Measurements from ENCODE around the gene TMEM198. TPM values are rescaled to one million over a fixed set of nuclear protein-coding genes. Genes with fewer than 3 reads are reported as not detected.

The TMEM198 gene
- total and polyA plus RNA-seq, 2 experiments from 2014 or later, result 5.6 to 13.7 TPM

DNA sequence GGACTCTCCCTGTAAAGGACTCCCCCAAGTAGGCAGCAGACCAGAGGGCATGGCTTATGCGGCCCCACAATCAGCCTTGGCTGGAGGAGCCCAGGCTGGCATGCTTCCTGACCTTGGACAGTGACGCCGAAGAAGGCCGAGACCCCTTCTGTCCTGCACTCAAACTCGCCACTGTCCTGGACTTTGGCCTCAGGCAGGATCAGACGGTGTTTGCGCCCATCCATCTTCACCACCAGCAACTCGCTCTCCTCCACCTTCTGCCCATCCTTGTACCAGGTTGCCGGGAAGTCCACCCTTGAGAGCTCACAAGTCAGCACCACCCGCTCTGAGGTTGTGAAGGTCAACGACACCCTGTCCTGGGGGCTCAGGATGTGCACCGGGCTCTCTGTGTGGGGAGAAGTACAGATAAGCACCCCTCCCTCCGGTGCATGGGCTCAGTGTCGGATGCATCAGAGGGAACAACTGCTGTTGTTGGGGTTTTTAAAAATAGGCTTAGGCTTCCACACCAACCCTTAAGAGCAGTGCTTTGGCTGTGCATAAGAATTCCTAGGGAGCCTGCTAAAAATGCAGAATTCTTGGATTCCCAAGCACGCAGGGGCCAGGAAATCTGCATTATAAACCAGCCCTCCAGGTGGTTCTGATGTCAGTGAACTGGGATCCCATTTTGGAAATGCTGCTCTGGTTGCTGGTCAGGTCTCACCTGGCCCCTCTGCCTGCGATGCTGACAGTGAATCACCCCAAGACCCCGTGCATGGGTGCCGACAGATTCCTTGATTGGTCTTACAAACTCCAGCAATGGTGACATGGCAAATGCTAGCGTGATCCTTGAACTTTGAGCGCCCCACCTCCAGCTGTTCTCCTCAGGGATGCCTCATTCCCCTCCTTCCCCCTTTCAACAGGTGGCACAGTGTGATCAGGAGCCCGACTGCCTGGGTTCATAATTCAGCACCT is 21.6 kb downstream of the TMEM198 start:
- Histone ChIP-seq H2AFZ (no peak overlapping the region), H3K4me3 (peak overlapping the region; percentile 37), H3K79me2 (replicated peaks; ENCODE audit: insufficient read depth) (peaks cover 20% of the 10 kb centered on the region; the same call in 1 of the 2 replicates), H3K4me2 (peak overlapping the region; percentile 59), H3K4me1 (ENCODE audit: insufficient read depth) (peaks cover 70% of the 10 kb centered on the region), H3K27me3 (ENCODE audit: insufficient read depth) (peaks cover 13% of the 10 kb centered on the region), H3F3A (replicated peaks; ENCODE audit: low read depth) (peaks cover 46% of the 10 kb centered on the region), H4K20me1 (replicated peaks; ENCODE audit: insufficient read depth) (no peaks in the 10 kb centered on the region), H3K36me3 (ENCODE audit: insufficient read depth) (peaks cover 8% of the 10 kb centered on the region; the same call in 1 of the 2 replicates), H3K9me2 (ENCODE audit: insufficient read depth) (no peaks in the 10 kb centered on the region), H3K27ac (ENCODE audit: low read depth) (peak overlapping the region; percentile 99)
- H3K36me3 Mint-ChIP-seq (ENCODE audit: low read depth), result peaks cover 77% of the 10 kb centered on the region
- peak overlapping the region; percentile 96 for H3K27ac Mint-ChIP-seq
- H3K4me3 Mint-ChIP-seq, result peak overlapping the region; percentile 45
- DNase-seq (ENCODE audit: low spot score) (peak; percentile 98), ATAC-seq (peak; percentile 47)
- TF ChIP-seq, protein P1, sequence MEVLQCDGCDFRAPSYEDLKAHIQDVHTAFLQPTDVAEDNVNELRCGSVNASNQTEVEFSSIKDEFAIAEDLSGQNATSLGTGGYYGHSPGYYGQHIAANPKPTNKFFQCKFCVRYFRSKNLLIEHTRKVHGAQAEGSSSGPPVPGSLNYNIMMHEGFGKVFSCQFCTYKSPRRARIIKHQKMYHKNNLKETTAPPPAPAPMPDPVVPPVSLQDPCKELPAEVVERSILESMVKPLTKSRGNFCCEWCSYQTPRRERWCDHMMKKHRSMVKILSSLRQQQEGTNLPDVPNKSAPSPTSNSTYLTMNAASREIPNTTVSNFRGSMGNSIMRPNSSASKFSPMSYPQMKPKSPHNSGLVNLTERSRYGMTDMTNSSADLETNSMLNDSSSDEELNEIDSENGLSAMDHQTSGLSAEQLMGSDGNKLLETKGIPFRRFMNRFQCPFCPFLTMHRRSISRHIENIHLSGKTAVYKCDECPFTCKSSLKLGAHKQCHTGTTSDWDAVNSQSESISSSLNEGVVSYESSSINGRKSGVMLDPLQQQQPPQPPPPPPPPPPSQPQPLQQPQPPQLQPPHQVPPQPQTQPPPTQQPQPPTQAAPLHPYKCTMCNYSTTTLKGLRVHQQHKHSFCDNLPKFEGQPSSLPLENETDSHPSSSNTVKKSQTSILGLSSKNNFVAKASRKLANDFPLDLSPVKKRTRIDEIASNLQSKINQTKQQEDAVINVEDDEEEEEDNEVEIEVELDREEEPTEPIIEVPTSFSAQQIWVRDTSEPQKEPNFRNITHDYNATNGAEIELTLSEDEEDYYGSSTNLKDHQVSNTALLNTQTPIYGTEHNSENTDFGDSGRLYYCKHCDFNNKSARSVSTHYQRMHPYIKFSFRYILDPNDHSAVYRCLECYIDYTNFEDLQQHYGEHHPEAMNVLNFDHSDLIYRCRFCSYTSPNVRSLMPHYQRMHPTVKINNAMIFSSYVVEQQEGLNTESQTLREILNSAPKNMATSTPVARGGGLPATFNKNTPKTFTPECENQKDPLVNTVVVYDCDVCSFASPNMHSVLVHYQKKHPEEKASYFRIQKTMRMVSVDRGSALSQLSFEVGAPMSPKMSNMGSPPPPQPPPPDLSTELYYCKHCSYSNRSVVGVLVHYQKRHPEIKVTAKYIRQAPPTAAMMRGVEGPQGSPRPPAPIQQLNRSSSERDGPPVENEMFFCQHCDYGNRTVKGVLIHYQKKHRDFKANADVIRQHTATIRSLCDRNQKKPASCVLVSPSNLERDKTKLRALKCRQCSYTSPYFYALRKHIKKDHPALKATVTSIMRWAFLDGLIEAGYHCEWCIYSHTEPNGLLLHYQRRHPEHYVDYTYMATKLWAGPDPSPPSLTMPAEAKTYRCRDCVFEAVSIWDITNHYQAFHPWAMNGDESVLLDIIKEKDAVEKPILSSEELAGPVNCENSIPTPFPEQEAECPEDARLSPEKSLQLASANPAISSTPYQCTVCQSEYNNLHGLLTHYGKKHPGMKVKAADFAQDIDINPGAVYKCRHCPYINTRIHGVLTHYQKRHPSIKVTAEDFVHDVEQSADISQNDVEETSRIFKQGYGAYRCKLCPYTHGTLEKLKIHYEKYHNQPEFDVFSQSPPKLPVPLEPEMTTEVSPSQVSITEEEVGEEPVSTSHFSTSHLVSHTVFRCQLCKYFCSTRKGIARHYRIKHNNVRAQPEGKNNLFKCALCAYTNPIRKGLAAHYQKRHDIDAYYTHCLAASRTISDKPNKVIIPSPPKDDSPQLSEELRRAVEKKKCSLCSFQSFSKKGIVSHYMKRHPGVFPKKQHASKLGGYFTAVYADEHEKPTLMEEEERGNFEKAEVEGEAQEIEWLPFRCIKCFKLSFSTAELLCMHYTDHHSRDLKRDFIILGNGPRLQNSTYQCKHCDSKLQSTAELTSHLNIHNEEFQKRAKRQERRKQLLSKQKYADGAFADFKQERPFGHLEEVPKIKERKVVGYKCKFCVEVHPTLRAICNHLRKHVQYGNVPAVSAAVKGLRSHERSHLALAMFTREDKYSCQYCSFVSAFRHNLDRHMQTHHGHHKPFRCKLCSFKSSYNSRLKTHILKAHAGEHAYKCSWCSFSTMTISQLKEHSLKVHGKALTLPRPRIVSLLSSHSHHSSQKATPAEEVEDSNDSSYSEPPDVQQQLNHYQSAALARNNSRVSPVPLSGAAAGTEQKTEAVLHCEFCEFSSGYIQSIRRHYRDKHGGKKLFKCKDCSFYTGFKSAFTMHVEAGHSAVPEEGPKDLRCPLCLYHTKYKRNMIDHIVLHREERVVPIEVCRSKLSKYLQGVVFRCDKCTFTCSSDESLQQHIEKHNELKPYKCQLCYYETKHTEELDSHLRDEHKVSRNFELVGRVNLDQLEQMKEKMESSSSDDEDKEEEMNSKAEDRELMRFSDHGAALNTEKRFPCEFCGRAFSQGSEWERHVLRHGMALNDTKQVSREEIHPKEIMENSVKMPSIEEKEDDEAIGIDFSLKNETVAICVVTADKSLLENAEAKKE (CRISPR knock-in tag; IDR thresholded peaks at IDR 0.05), result no peak
- TF ChIP-seq EZH2phosphoT487 (IDR thresholded peaks at IDR 0.05; ENCODE audit: unreplicated experiment) (no peak), ZNF331 (CRISPR knock-in tag; IDR thresholded peaks at IDR 0.05; ENCODE audit: low read depth) (no peak), CREB1 (CRISPR knock-in tag; IDR thresholded peaks at IDR 0.05; ENCODE audit: low read depth) (peak; percentile 60), NANOG (IDR thresholded peaks at IDR 0.05; ENCODE audit: borderline replicate concordance) (peak; percentile 43; the same call in 1 of the 2 replicates), POLR2AphosphoS5 (IDR thresholded peaks at IDR 0.05; ENCODE audit: low read depth) (peak; percentile 59)
- TF ChIP-seq, protein P2, sequence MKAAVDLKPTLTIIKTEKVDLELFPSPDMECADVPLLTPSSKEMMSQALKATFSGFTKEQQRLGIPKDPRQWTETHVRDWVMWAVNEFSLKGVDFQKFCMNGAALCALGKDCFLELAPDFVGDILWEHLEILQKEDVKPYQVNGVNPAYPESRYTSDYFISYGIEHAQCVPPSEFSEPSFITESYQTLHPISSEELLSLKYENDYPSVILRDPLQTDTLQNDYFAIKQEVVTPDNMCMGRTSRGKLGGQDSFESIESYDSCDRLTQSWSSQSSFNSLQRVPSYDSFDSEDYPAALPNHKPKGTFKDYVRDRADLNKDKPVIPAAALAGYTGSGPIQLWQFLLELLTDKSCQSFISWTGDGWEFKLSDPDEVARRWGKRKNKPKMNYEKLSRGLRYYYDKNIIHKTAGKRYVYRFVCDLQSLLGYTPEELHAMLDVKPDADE (IDR thresholded peaks at IDR 0.05), result no peak; the same call in 1 of the 2 replicates
- peaks cover 81% of the 10 kb centered on the region for H3K4me1 Mint-ChIP-seq
- H3K27me3 Mint-ChIP-seq (ENCODE audit: insufficient read depth, low read depth, poor library complexity), result peaks cover 44% of the 10 kb centered on the region
- peaks cover 2% of the 10 kb centered on the region; the same call in 2 of the 3 replicates for H3K9me3 Mint-ChIP-seq

Measured in GM23338 (cell line).